HG03442 (cell line): ENCODE measurements around the gene TTC31.
"Not testable (repeated sequence)": the region's sequence is repeated elsewhere in the genome, so short reads cannot be mapped to it uniquely, and the experiment has no call there.

ENCODE experiments used
- ATAC-seq: cut with Tn5 transposase; IDR thresholded peaks from one replicate; pipeline ENCODE4 v1.9.1; 2021; ENCODE audit warnings: mild to moderate bottlenecking, moderate library complexity; ENCODE audit not compliant: unreplicated experiment

TTC31 gene

DNA sequence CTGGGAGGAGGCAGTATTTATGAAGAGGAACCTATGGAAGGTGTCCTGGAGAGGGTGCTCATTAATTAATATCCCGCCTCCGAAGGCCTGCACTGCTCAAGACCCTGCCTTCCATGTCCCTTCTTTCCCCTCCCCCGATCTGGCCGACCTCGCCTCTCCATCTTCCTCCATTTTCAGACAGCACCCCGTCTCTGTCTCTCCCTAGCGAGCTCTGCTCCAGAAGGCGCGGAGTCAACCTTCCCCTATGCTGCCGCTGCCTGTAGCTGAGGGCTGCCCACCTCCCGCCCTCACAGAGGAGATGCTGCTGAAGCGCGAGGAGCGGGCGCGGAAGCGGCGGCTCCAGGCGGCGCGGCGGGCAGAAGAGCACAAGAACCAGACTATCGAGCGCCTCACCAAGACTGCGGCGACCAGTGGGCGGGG, 25.7 kb upstream of the TTC31 start:
- no peak for ATAC-seq

DNA sequence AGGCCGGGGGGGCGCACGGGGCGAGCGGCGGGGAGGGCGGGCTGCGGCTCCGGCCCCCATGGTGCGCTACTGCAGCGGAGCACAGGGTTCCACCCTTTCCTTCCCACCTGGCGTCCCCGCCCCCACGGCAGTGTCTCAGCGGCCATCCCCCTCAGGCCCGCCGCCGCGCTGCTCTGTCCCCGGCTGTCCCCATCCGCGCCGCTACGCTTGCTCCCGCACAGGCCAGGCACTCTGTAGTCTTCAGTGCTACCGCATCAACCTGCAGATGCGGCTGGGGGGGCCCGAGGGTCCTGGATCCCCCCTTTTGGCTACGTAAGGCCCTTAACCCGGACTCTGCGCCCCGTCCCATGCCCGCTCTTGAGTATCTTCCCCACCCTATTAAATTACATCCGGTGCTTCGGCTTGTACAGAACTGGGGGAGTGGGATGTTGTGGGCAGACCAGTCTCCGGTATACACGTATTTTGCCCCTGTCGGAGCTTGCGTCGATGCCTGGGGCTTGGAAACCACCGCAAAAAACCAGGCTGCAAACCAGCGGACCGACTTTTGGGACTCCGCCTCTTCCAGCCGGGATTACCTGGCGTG, 25.2 kb upstream of the TTC31 start:
- peak; percentile 25 for ATAC-seq

DNA sequence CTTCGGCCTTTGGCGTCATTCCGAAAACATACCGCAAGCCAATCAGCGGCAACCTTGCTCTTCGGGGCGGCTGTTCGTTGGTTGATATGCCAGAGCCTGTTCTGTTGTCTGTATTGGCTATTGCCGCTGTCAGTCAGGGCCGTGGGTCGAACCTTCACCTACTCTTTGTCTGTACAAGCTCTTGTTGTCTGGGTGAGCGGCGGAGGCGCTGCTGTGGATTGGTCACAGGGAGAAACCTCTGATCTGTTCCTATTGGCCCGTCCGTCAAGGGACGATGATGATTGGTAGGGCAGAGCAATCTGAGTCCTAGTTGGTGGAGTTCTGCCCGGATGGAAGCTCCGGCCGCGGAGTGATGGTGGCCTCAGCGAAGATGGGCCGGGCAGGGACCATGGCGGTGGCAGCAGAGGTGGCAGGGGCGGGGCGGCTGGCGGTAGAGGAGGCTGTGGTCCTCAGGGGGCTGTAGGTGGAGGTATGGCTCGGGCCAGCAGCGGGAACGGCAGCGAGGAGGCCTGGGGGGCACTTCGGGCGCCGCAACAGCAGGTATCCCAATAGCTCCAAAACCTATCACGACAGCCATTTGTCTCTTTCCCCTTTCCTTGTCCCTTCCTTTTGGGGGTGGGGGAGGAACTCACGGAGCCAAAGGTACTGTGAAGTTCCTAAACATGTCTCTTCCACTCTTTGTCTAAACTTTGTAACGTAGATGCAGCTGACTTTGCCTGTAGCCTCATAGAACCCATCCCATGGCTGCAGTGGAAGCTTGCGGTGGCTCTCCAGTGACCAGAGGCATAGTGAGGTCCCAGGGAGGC, 24.5 kb upstream of the TTC31 start, which contains the start of gene WBP1:
WBP1 (plus strand) TSS at position 307 of the 806 bp plus-strand sequence; CDS start at position 472, 165 bp downstream.
- peak; percentile 80 for ATAC-seq

DNA sequence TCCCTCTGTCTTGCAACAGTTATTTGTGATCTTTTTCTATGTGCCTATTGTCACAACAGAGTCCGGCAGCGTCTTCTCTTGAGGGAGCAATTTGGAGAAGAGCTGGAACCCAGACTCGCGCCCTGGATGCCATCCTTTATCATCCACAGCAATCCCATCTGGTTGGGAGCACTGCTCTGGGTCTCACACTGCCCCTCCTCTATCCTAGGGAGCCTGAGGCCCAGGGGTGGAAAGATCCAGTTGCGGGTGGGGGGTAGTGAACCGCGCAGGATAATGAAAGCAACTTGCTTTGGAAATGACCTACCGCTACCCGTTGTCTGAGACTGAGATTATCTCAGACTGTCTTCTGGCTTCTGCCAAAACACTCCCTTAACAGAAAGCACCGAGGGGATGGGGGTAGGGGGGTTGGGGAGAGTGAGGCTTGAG, 23.9 kb upstream of the TTC31 start:
- ATAC-seq: no peak

DNA sequence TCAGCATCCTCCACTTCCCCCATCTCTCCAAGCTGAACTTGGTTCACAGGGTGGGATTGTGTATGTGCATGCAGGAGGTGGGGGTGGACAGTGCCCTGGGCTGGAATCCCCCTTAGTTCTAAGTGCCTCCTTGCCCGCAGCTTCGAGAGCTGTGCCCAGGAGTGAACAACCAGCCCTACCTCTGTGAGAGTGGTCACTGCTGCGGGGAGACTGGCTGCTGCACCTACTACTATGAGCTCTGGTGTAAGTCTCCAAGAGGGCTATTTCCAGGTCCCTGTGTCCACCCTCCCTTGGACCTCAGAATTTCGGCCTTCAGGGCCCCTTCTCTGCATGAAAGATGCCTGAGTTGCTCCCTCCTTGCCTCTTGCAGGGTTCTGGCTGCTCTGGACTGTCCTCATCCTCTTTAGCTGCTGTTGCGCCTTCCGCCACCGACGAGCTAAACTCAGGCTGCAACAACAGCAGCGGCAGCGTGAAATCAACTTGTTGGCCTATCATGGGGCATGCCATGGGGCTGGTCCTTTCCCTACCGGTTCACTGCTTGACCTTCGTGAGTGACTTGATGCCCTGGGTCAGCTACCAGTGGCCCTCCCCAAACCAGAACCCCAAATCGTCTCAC, 23.3 kb upstream of the TTC31 start:
- not testable (repeated sequence) for ATAC-seq

DNA sequence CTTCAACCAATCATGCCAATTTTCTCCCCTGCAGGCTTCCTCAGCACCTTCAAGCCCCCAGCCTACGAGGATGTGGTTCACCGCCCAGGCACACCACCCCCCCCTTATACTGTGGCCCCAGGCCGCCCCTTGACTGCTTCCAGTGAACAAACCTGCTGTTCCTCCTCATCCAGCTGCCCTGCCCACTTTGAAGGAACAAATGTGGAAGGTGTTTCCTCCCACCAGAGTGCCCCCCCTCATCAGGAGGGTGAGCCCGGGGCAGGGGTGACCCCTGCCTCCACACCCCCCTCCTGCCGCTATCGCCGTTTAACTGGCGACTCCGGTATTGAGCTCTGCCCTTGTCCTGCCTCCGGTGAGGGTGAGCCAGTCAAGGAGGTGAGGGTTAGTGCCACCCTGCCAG, 22.7 kb upstream of the TTC31 start:
- ATAC-seq: not testable (repeated sequence)

DNA sequence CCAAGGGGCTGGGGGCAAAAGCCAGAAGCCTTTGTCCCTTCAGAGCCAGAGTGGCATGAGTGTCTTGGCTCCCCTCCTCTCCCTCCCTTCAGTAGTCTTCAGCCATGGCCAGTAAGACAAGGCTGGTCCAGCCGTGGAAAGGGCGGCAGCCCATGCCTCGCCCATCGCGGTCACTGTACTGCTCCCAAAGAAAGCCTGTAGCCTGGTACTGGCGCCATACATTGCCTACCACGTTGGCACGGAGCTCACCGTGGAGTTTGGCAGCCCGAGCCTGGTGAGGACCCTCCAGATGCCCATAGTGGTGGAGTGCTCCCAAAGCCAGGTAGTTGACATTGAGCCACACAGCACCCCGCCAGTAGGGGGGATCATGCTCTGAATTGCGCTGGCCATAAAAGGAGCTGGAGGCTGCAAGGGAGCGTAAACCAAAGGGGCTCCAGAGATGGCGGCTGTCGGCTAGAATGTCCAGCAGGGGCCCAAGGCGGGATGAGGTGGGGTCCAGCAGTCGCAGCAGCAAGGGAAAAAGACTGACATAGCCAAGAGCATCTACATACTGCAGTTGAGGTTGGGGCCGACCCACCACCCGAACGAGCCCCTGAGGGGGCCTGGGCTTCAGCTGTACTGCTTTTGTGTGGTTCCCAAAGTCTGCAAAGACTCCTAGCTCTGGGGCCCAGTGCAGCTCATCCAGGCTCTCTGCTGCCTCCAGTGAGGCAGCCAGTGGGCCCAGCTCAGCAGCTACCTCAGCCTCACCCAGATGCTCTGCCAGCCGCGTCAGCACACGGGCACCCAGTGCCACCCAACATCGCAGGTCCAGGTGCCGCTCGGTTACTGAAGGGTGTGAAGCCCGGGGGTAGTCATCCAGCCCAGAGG, 21.5 kb upstream of the TTC31 start:
- ATAC-seq: no peak

DNA sequence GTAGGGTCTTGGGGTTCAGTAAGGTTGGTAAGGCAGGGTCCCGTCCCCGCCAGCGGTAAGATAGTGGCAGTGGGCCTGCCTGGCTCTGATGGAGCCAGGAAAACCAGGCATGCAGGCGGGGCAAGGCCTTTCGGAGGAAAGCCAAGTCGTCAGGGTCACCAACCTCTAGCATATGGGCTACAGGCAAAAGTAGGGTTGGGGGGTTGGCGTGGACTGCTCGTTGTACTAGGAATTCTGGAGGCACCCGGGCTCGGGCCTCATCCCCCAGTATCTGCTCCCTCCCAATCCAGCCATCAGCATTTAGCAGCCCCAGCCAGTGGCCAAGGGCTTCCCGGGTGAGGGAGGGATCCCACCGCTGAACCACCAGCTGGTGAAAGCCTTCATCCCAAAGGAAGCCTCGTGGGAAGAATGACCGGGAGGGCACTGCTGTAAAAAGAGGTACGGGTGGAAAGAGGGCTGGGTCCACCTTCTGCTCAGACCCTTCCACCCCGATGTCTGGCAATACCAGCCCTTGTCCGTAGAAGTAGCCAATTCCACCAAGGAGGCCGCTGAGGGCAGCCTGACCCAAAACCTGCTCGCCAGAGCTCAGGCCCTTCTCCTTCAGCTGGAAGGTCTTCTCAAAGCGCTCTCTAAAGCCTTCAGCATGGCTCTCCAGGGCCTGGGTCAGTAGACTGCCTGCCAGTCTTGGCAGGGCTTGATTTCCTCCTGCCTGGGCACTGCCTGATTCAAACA, 20.7 kb upstream of the TTC31 start:
- no peak for ATAC-seq

DNA sequence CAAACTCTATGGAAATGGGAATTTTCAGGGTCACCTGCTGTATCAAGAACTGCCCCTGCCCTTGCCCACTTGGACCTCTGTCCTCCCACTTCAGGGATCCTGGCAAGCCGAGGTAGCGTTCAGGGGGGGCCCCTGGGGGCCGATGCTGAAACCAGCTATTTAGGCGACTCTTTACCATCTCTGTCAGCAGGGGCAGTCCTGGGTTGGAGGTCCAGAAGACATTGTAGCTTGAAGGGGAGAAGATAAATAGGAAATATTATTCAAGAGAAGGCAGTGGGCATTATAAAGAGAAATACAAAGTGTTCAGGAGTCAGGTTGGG, 20.1 kb upstream of the TTC31 start:
- ATAC-seq: no peak

DNA sequence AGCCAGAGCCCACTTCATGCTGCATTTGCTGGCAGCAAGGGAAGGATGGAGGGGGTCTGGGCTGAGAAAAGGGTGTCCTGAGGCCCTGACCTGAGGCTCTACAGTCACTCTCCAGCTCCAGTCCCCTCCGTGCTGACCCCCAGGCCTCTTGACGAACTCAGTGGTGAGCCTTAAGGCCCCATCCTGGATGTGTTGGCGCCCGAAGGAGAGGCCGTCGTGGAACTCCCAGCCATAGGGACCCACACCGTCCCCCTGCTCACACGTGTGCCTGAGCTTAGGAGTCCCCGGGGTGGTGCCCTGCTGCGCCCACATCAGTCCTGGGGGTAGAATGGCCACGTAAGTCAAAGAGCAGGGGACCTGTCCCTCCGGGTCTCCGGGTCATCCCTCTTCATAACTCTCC, 18.5 kb upstream of the TTC31 start:
- no peak for ATAC-seq

DNA sequence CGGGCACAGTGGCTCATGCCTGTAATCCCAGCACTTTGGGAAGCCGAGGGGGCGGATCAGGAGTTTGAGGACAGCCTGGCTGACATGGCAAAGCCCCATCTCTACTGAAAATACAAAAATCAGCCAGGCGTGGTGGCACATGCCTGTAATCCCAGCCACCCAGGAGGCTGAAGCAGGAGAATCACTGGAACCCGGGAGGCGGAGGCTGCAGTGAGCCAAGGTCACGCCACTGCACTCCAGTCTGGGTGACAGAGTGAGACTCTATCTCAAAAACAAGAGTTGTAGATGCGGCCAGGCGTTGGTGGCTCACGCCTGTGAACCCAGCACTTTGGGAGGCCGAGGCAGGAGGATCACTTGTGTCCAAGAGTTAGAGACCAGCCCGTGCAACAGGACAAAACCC, 12.1 kb upstream of the TTC31 start:
- ATAC-seq: not testable (repeated sequence)

DNA sequence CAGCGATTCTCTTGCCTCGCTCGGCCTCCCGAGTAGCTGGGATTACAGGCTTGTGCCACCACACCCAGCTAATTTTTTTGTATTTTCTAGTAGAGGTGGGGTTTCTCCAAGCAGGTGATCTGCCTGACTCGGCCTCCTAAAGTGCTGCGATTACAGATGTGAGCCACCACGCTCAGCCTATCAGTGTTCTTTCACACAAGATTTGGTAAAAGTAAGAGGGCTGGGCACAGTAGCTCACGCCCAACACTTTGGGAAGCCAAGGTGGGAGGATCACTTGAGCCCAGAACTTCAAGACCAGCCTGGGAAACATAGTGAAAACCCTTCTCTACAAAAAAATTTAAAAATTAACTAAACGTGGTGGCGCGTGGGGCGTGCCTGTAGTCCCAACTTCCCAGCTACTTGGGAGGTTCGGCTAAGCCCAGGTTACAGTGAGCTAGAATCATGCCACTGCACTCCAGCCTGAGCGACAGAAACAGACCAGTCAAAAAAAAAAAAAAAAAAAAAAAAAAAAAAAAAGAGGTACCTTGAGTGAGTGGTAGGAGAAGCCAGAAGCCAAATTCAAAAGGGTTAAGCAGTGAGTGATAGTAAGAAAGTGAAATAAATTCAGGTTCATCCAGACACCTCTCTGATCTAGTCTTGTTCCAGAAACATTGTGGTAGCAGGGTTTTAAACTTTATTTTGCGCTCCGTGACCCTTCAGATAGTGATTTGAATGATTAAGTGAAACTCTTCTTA, 11.4 kb upstream of the TTC31 start:
- ATAC-seq: no peak

DNA sequence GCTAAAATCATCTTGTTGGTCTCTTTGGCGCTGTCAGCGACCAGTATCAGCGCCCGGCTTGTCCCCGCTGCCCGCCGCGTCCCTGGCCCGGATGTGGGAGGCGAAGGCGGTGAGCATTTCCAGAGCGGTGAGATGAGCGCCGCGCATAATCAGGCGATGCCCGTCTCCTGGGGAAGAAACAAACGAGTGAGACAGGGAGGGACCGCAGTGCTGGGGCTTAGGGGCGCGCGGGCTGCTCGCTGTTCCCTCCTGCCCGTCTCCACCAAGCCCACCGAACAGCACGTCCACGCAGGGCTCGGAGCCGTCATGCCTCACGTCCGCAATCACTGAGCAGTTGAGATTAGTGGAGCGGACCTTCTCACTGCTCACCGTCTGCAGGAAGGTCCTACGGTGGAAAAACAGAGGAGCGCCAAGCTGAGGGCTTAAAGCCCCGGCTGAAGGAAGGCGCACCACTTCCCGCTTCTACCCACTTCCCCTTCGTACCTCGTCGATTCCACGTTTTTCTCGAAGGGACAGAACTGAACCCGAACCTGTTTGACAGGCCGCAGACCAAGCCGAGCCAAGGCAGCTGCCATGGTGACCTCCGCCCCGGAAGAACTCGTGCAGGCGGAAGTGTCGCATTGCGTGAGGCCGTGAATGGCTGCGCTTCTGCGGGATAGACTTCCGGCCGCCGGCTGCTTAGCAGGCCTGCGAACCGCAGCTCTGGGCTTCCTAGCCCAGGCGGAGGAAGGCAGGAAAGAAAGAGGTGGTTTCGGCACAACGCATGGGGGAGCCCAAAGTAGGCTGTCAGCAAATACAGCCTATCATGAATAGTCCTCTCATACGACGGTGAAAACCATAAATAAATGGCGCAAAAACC, 10.6 kb upstream of the TTC31 start, which contains the start of gene MRPL53:
MRPL53 (minus strand) TSS at position 595 of the 859 bp plus-strand sequence; CDS start at position 575, 20 bp downstream.
- peak; percentile 79 for ATAC-seq

DNA sequence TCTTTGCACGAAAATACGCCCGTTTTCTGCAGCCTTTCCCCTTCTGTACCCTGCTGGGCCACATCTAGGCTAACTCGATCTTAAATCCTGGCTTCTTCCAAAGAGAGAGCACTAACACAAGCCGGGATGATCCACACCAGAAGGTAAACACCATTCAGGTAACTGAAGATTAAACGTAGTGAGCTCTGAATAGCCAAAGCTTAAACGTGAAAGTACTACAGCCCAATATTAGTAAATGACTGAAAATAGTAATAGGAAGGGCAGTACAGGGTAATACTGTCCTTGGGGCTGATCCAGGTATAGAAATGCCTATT, 10.0 kb upstream of the TTC31 start:
- peak; percentile 4 for ATAC-seq

DNA sequence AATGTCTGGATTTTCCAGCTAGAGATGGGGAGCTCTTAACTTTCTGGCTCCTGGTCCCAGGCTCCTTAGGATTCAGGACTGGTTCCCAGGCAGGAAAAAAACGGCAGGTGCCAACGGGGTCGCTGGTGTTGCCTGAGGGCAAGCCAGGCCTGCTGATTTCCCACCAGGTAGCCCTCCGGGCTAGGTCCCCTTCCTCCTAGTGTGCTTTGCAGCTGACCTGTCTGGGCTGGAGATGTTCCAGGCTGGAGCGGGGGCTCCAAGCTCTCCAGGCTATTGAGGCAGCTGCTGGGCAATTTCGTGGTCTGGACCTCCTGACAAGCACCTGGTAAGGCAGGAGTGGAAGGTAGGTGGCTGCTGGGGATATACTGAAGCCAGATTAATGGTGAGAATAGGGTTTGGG, 8.4 kb upstream of the TTC31 start:
- no peak for ATAC-seq

DNA sequence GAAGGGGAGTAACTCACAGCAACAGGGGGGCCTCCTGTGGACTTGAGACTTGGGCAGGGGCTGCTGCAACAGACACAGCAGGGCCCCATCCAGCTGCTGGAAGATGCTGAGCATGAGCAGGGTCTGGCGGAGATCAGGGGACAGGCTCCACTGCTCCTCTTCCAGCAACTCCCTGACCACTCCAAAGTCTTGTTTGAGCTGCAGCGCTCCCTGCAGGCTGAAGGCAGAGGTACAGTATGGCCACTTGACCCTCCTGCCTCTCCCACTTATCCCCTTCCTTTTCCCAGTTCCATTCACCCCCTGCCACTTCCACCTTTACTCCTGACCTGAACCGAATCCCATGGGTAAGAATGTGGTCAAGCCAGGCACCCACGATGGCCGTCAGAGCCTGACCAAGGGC, 8.0 kb upstream of the TTC31 start:
- no peak for ATAC-seq

DNA sequence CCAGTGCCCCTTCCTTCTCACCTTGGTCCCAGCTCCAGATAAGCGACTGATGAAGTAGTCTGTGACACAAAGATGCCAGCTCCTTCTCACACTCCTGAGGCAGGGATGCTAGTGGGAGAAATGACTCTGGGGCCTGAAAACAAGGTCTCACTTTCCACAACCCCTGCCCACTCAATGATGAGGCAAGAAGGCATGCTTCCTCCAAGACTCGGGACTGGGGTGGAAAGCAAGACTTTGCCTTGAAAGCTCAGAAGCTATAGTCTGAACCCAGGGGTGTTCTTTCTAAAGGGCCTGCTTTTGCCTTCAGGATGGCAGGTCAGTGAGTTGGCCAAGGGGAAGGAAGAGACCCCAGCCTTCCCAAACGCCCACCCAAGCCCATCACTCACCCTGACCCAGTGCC, 1.4 kb upstream of the TTC31 start:
- ATAC-seq: no peak

DNA sequence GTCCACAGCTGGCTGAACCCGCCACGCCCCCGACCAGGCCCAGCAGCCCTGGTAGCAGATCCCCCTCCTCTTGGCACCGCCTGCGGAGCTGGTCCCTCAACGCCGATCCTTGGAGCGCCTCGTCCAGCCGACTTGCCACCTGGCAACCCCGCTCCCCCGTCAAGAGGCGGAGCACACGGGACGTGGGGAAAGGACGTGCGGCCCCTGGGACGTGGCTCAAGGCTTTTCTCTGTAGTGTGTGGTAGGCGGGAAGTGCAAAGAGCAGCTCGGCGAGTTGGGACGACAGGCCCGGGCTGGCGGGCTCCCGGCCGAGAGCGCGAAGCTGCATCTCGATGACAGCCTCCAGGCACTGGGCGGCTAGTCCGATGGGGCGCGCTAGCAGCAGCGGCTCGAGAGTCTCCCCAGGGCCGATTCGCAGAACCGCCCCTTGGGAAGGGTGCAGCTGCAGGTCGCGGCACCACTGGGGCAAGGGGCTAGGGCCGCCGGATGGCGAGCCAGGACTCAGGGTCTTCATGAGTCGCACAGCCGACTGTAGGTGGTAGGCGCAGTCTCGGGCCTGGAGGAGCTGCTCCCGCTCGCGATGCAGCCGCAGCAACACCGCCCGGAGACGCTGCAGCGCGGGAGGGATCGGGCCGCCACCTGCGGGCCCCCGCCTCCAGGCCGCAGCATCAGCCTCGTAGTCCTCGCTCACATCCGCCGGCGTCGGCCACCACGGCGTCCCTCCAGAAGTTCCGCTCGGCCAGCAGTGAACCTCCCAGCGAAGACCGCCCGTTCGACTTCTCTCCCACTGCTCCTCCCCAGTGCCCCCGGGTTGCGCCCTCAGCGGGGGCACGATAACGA, 700 bp upstream of the TTC31 start:
- peak; percentile 34 for ATAC-seq
